ENCODE measurements around the gene SEMA3B. TPM values are rescaled to one million over a fixed set of nuclear protein-coding genes. Genes with fewer than 3 reads are reported as not detected.

Gene SEMA3B
- total RNA-seq, 1 experiment from 2014 or later: 6.4 TPM

DNA sequence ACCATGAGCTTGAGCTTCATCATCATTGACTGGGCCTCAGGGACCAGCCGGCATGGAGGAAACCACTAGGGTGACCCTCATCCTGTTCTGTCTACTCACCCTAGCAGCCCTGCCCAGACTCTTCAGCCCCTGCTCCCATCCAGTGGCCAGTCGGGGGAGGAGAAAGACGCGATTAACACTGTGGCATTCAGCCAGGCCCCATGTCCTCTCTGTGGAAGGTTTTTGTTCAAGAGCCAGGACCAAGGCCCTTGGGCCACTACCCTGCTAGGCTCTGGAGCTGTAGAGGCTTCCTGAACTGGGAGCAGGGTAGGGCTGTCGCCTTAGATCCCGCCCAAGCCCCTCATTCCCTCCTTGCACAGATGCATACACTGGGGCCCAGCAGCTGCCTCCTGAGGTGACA lies 48.8 kb upstream of the SEMA3B start:
- DNase-seq: no peak
- whole genome bisulfite sequencing (ENCODE audit: extremely low coverage, insufficient read length, low lambda C conversion rate): no CpG with 5 or more reads among the region's 6 CpGs

More for the DNA sequence above, 48.8 kb upstream of the SEMA3B start:
- H3K18ac ChIP-seq (ENCODE audit: insufficient read length, low read depth, low read length): no peak overlapping the region
- H3K9me3 Mint-ChIP-seq: peaks cover 0 to 4% of the 10 kb centered on the region in 2 experiments; a peak in 1 of 5 replicates
- H4K20me1 ChIP-seq (ENCODE audit: control insufficient read depth, insufficient read depth, insufficient read length): no peaks in the 10 kb centered on the region
- H3K27ac ChIP-seq (ENCODE audit: insufficient read length, low read depth, low read length): no peak overlapping the region
- H3K56ac ChIP-seq (ENCODE audit: insufficient read length, low read depth, low read length): no peak overlapping the region
- H2BK5ac ChIP-seq (ENCODE audit: insufficient read length, low read length): no peak overlapping the region
- H3K23me2 ChIP-seq (ENCODE audit: insufficient read length, low read depth, low read length, poor library complexity, severe bottlenecking): no peaks in the 10 kb centered on the region
- H2BK12ac ChIP-seq (ENCODE audit: insufficient read length, low read depth, low read length): no peak overlapping the region
- H3K79me2 ChIP-seq (ENCODE audit: insufficient read depth, low read length): no peaks in the 10 kb centered on the region
- no peaks in the 10 kb centered on the region for H3K9me3 ChIP-seq (ENCODE audit: control insufficient read depth, low read depth, low read length)
- 0 out of 7 replicates have a peak overlapping the region, but pooled peaks of 1 of the 3 experiments have one; percentile 25 for H3K27ac Mint-ChIP-seq
- peaks cover 0 to 4% of the 10 kb centered on the region in 2 experiments; a peak in 3 of 4 replicates for H3K4me1 Mint-ChIP-seq
- H3K4ac ChIP-seq (ENCODE audit: low read depth, low read length): no peak overlapping the region
- no peak overlapping the region for H2AK5ac ChIP-seq (ENCODE audit: insufficient read length, low read length)
- no peak overlapping the region for H3K9ac ChIP-seq (ENCODE audit: extremely low read depth, insufficient read length, low read length)
- H3K23ac ChIP-seq (ENCODE audit: insufficient read length, low read depth, low read length): no peak overlapping the region
- H3K79me1 ChIP-seq (ENCODE audit: insufficient read depth, low read depth, low read length, poor library complexity, severe bottlenecking): no peaks in the 10 kb centered on the region
- no peak overlapping the region; the same call in 1 of the 2 replicates for H3K14ac ChIP-seq (ENCODE audit: insufficient read depth, low read length)
- TF ChIP-seq CTCF (conservative IDR thresholded peaks at IDR 0.05): no peak
- no peak overlapping the region for H4K91ac ChIP-seq (ENCODE audit: insufficient read length, low read depth, low read length)
- no peaks in the 10 kb centered on the region for H3K4me1 ChIP-seq (ENCODE audit: insufficient read depth, low read length)
- H3K27me3 Mint-ChIP-seq (ENCODE audit: low read depth): peaks cover 18% of the 10 kb centered on the region
- H3K27me3 ChIP-seq (ENCODE audit: insufficient read depth, low read length): no peaks in the 10 kb centered on the region
- no peak overlapping the region for H3K4me3 Mint-ChIP-seq
- H3T11ph ChIP-seq (ENCODE audit: low read length): no peak overlapping the region
- H3K36me3 Mint-ChIP-seq (ENCODE audit: insufficient read depth in 1 of 3, low read depth in 3 of 3): no peaks in the 10 kb centered on the region
- no peak overlapping the region for H2AFZ ChIP-seq (ENCODE audit: low read length)
- H3K4me2 ChIP-seq (ENCODE audit: insufficient read depth, insufficient read length, low read length): no peak overlapping the region
- no peak overlapping the region for H4K5ac ChIP-seq (ENCODE audit: insufficient read length, low read depth, low read length)
- H2BK120ac ChIP-seq (ENCODE audit: low read depth, low read length, poor library complexity, severe bottlenecking): no peak overlapping the region
- H4K8ac ChIP-seq (replicated peaks; ENCODE audit: insufficient read length, low read depth, low read length): no peak overlapping the region
- H2BK15ac ChIP-seq (ENCODE audit: low read depth, low read length): no peak overlapping the region
- H2BK20ac ChIP-seq (ENCODE audit: low read depth, low read length, poor library complexity, severe bottlenecking): no peak overlapping the region
